Ishikawa (cell line): ENCODE data around the gene HSF4.

Experiments
- CEBPB ChIP-seq: IDR thresholded peaks from 2 replicates; pipeline ENCODE4 v1.6.1; 2012
- CREB1 ChIP-seq: IDR thresholded peaks from 2 replicates; pipeline ENCODE4 v1.6.1; 2012; ENCODE audit warnings: low read depth
- EGR1 ChIP-seq: IDR thresholded peaks from 2 replicates; pipeline ENCODE4 v1.6.1; 2012
- EP300 ChIP-seq: IDR thresholded peaks from 2 replicates; pipeline ENCODE4 v1.6.1; 2012; ENCODE audit warnings: borderline replicate concordance
- FOXM1 ChIP-seq: IDR thresholded peaks from 2 replicates; pipeline ENCODE4 v1.6.1; 2012; ENCODE audit warnings: low read depth, borderline replicate concordance
- MAX ChIP-seq: IDR thresholded peaks from 2 replicates; pipeline ENCODE4 v1.6.1; 2012
- NFIC ChIP-seq: IDR thresholded peaks from 2 replicates; pipeline ENCODE4 v1.6.1; 2012
- RAD21 ChIP-seq: IDR thresholded peaks from 2 replicates; pipeline ENCODE4 v1.6.1; 2012; ENCODE audit warnings: low read depth
- REST ChIP-seq: IDR thresholded peaks from 2 replicates; pipeline ENCODE4 v1.6.1; 2012; ENCODE audit warnings: low read depth, mild to moderate bottlenecking
- TAF1 ChIP-seq: IDR thresholded peaks from 2 replicates; pipeline ENCODE4 v1.6.1; 2012; ENCODE audit warnings: low read depth, mild to moderate bottlenecking
- TCF12 ChIP-seq: IDR thresholded peaks from 2 replicates; pipeline ENCODE4 v1.6.1; 2012; ENCODE audit warnings: low read depth
- TEAD4 ChIP-seq: IDR thresholded peaks from 2 replicates; pipeline ENCODE4 v1.6.1; 2012
- YY1 ChIP-seq: IDR thresholded peaks from 2 replicates; pipeline ENCODE4 v1.6.1; 2012; ENCODE audit warnings: low read depth
- ZBTB7A ChIP-seq: IDR thresholded peaks from 2 replicates; pipeline ENCODE4 v1.6.1; 2012; ENCODE audit warnings: low read depth
- TF ChIP-seq, protein P1 (sequence below): IDR thresholded peaks from 2 replicates; pipeline ENCODE4 v1.6.1; 2012

HSF4 gene

GRCh38 chr16:67199808-67200198, 35.3 kb downstream of the HSF4 start:
- TF ChIP-seq EGR1, result no peak
- TF ChIP-seq NFIC, result no peak
- no peak for TF ChIP-seq CEBPB
- no peak for TF ChIP-seq CREB1

GRCh38 chr16:67200491-67200890, 35.9 kb downstream of the HSF4 start:
- no peak for TF ChIP-seq TCF12
- TF ChIP-seq RAD21, result no peak
- no peak for TF ChIP-seq ZBTB7A
- no peak for TF ChIP-seq MAX

- no peak for TF ChIP-seq MAX
- no peak for TF ChIP-seq TEAD4
- TF ChIP-seq EGR1, result no peak
- no peak for TF ChIP-seq YY1
- TF ChIP-seq CEBPB, result no peak
Measured at GRCh38 chr16:67201411-67202345, 37.1 kb downstream of the HSF4 start.

- TF ChIP-seq CEBPB (no peak), MAX (no peak), FOXM1 (no peak), REST (no peak), YY1 (no peak), TAF1 (no peak), RAD21 (no peak), CREB1 (no peak), NFIC (no peak), EGR1 (no peak), TEAD4 (no peak), ZBTB7A (no peak), EP300 (no peak), TCF12 (no peak)
- TF ChIP-seq, protein P1, sequence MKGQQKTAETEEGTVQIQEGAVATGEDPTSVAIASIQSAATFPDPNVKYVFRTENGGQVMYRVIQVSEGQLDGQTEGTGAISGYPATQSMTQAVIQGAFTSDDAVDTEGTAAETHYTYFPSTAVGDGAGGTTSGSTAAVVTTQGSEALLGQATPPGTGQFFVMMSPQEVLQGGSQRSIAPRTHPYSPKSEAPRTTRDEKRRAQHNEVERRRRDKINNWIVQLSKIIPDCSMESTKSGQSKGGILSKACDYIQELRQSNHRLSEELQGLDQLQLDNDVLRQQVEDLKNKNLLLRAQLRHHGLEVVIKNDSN, result no peak
Measured at GRCh38 chr16:67202426-67202825, 37.9 kb downstream of the HSF4 start.

GRCh38 chr16:67202956-67203493, 38.5 kb downstream of the HSF4 start:
- TF ChIP-seq EP300, result no peak

DNA sequence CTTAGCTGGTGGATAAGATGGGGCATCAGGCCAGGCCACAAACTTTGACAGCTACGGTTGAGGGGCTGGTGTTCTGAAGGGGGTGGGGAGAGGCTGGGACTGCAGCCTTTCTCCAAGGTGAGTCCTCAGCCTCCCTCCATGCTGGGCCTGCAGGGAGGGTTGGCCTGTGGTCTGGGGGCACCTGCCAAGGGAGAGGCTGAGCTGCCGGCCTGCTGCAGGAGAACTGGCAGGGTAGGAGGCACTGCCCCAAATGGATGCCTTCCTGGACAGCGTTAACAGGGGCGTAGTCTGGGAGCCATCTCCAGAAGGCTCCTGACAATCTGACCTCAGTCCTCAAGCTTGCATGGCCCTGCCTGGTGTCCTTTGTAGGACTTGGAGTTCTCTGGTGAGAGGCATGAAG, 39.5 kb downstream of the HSF4 start:
- TF ChIP-seq YY1 (no peak), FOXM1 (no peak), RAD21 (no peak), TAF1 (no peak), EGR1 (no peak), TCF12 (no peak), REST (no peak), TEAD4 (no peak), EP300 (no peak)
- TF ChIP-seq, protein P1, result no peak
